Measurements from ENCODE around the gene PRKRA. TPM values are rescaled to one million over a fixed set of nuclear protein-coding genes. Genes with fewer than 3 reads are reported as not detected.

Gene PRKRA
- polyA plus RNA-seq, 1 of the 3 experiments (the other 2 are of a cell fraction): 44.3 TPM

DNA sequence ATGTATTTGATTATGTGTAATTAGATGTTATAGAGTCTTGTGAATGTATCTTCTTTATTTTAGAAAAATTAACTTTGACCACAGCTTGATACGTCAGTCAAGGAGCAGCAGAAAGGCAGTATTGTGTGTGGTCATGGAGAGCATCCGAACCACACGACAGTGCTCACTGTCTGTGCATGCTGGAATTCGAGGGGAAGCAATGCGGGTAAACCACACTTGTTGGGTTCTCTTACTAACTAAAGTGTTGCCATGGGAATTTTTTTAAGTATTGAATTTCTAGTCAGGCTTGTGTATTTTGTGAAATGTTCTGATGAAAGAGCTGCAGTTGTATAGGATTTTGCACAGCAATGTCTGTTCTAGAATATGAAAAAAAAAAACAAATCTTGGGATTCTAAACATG lies 5.0 kb upstream of the PRKRA start (continued):
- TF ChIP-seq MAX (IDR thresholded peaks at IDR 0.05; ENCODE audit: low read depth): no peak
- no peak for TF ChIP-seq POLR2AphosphoS5 (IDR thresholded peaks at IDR 0.05; ENCODE audit: low read depth, low read length)
- TF ChIP-seq, protein P1, sequence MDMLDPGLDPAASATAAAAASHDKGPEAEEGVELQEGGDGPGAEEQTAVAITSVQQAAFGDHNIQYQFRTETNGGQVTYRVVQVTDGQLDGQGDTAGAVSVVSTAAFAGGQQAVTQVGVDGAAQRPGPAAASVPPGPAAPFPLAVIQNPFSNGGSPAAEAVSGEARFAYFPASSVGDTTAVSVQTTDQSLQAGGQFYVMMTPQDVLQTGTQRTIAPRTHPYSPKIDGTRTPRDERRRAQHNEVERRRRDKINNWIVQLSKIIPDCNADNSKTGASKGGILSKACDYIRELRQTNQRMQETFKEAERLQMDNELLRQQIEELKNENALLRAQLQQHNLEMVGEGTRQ (IDR thresholded peaks at IDR 0.05; ENCODE audit: borderline replicate concordance, low read depth, low read length): no peak
- TF ChIP-seq MEF2A (IDR thresholded peaks at IDR 0.05; ENCODE audit: borderline replicate concordance, low read depth): no peak
- no peak for TF ChIP-seq SMC3 (IDR thresholded peaks at IDR 0.05; ENCODE audit: low read depth, low read length)

GRCh38 chr2:178452870-178453269 lies 1.9 kb upstream of the PRKRA start:
- CTCF ChIA-PET: interaction anchor here (2.0 kb wide), 1 partner anchor 15 kb away, joined by 5 read pairs; no protein-coding TSS in a partner anchor
- Histone ChIP-seq H3K9me3 (no peaks in the 10 kb centered on the region), H2AFZ (ENCODE audit: low read depth) (no peak overlapping the region), H3K27me3 (ENCODE audit: insufficient read depth) (no peaks in the 10 kb centered on the region), H3K4me1 (ENCODE audit: control insufficient read depth in 1 of 2, insufficient read depth in 2 of 2, low read depth in 1 of 2, low read length in 1 of 2) (peaks cover 0 to 22% of the 10 kb centered on the region in 2 experiments; a peak in 2 of 4 replicates), H3K4me3 (ENCODE audit: low read depth in 2 of 2, low read length in 1 of 2) (no peak overlapping the region), H3F3A (replicated peaks; ENCODE audit: insufficient read depth) (peaks cover 3% of the 10 kb centered on the region), H3K27ac (ENCODE audit: low read depth in 2 of 2, low read length in 1 of 2) (no peak overlapping the region), H3K79me2 (ENCODE audit: insufficient read depth) (peaks cover 28% of the 10 kb centered on the region), H3K9me2 (no peaks in the 10 kb centered on the region), H3K9ac (no peak overlapping the region), H4K20me1 (ENCODE audit: insufficient read depth) (peaks cover 21% of the 10 kb centered on the region), H3K4me2 (no peak overlapping the region), H3K36me3 (replicated peaks in 1 of 2; ENCODE audit: control insufficient read depth in 1 of 2, insufficient read depth in 2 of 2, low read length in 1 of 2) (peaks cover 4 to 13% of the 10 kb centered on the region in 2 experiments)
- POLR2A ChIA-PET: no interaction called here
- no peak for DNase-seq
- TF ChIP-seq NFIC (IDR thresholded peaks at IDR 0.05; ENCODE audit: borderline replicate concordance) (peak; percentile 21; the same call in 1 of the 2 replicates), JUND (IDR thresholded peaks at IDR 0.05) (no peak)
- 77% methylated on average over 5 of the region's 5 CpGs for WGBS (ENCODE audit: low lambda C conversion rate)

DNA sequence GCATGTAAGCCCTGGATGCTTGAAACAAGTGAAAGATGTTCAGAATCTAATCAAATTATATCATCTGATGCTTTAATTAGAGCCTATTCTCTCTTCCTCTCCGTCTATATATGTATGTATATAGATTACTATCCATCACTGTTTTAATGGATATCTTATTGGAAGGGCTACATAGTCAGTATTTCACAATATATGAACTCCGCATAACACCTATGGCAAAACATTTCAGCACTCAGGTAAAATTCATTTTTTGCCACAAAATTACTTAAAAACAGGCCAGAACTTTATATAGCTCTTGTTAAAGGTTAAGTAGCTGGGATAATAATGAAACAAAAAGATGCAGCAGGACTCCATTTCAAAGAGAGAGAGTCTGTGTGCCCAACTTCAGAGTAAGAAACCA lies 1.4 kb upstream of the PRKRA start:
- Histone ChIP-seq H3K27ac (ENCODE audit: low read depth in 2 of 2, low read length in 1 of 2) (no peak overlapping the region), H3K4me1 (ENCODE audit: control insufficient read depth in 1 of 2, insufficient read depth in 2 of 2, low read depth in 1 of 2, low read length in 1 of 2) (peaks cover 0 to 22% of the 10 kb centered on the region in 2 experiments; a peak in 2 of 4 replicates), H3K4me3 (ENCODE audit: low read depth in 2 of 2, low read length in 1 of 2) (0 out of 4 replicates have a peak overlapping the region, but pooled peaks of 1 of the 2 experiments have one; percentile 100), H3K36me3 (replicated peaks in 1 of 2; ENCODE audit: control insufficient read depth in 1 of 2, insufficient read depth in 2 of 2, low read length in 1 of 2) (peaks cover 6 to 18% of the 10 kb centered on the region in 2 experiments), H3K79me2 (ENCODE audit: insufficient read depth) (peaks cover 33% of the 10 kb centered on the region), H3K27me3 (ENCODE audit: insufficient read depth) (no peaks in the 10 kb centered on the region), H3K4me2 (no peak overlapping the region), H3K9me3 (no peaks in the 10 kb centered on the region), H3K9me2 (no peaks in the 10 kb centered on the region), H3F3A (replicated peaks; ENCODE audit: insufficient read depth) (peaks cover 3% of the 10 kb centered on the region), H4K20me1 (ENCODE audit: insufficient read depth) (peaks cover 21% of the 10 kb centered on the region), H2AFZ (ENCODE audit: low read depth) (no peak overlapping the region), H3K9ac (no peak overlapping the region)
- ChIA-PET POLR2A (interaction anchor here (1.7 kb wide), 1 partner anchor 71 kb away, joined by 12 read pairs; no protein-coding TSS in a partner anchor), CTCF (interaction anchor here (2.0 kb wide), 1 partner anchor 15 kb away, joined by 5 read pairs; no protein-coding TSS in a partner anchor)
- DNase-seq: no peak
- 94% methylated on average over 2 of the region's 2 CpGs for WGBS (ENCODE audit: low lambda C conversion rate)
- TF ChIP-seq POLR2AphosphoS5 (IDR thresholded peaks at IDR 0.05; ENCODE audit: low read depth, low read length) (no peak), MXI1 (IDR thresholded peaks at IDR 0.05; ENCODE audit: low read depth, low read length) (no peak)

DNA sequence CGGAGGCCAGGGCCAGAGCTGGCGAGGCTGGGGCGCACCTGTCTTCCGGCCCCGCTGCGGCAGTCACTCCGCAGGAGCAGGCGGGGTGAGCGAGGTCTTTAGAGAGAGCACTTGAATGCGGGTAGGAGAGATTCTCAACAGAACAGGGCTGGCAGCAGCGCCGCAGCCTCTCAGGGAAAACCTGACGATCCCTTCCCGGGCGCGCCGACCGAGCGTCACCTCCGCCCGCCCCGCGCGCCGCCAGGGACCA lies 526 bp downstream of the PRKRA start:
- H3F3A ChIP-seq (replicated peaks; ENCODE audit: insufficient read depth): peaks cover 4% of the 10 kb centered on the region
- no peaks in the 10 kb centered on the region for H3K9me3 ChIP-seq
- no peaks in the 10 kb centered on the region for H3K9me2 ChIP-seq
- ChIA-PET CTCF (interaction anchor here (1.0 to 4.0 kb wide), 2 partner anchors 29 to 36 kb away, joined by 3 to 22 read pairs; no protein-coding TSS in a partner anchor), POLR2A (interaction anchor here (0.9 to 1.8 kb wide), 8 partner anchors 9 to 73 kb away, joined by 3 to 22 read pairs (median 8); no protein-coding TSS in a partner anchor)
- peaks cover 21% of the 10 kb centered on the region for H4K20me1 ChIP-seq (ENCODE audit: insufficient read depth)
- H2AFZ ChIP-seq (ENCODE audit: low read depth): peak overlapping the region; percentile 64
- peaks cover 18 to 27% of the 10 kb centered on the region in 2 experiments for H3K36me3 ChIP-seq (replicated peaks in 1 of 2; ENCODE audit: control insufficient read depth in 1 of 2, insufficient read depth in 2 of 2, low read length in 1 of 2)
- peaks cover 0 to 22% of the 10 kb centered on the region in 2 experiments; a peak in 2 of 4 replicates for H3K4me1 ChIP-seq (ENCODE audit: control insufficient read depth in 1 of 2, insufficient read depth in 2 of 2, low read depth in 1 of 2, low read length in 1 of 2)
- H3K79me2 ChIP-seq (ENCODE audit: insufficient read depth): peaks cover 48% of the 10 kb centered on the region
- peak overlapping the region; percentile 99 for H3K4me2 ChIP-seq
- DNase-seq: no peak
- H3K27me3 ChIP-seq (ENCODE audit: insufficient read depth): no peaks in the 10 kb centered on the region
- 0% methylated on average over 1 of the region's 25 CpGs for WGBS (ENCODE audit: low lambda C conversion rate)
- H3K27ac ChIP-seq (ENCODE audit: low read depth in 2 of 2, low read length in 1 of 2): peak overlapping the region; percentile 91 to 98; a peak in 3 of 4 replicates
- peak overlapping the region; percentile 97 to 100 for H3K4me3 ChIP-seq (ENCODE audit: low read depth in 2 of 2, low read length in 1 of 2)
- H3K9ac ChIP-seq: peak overlapping the region; percentile 96
- TF ChIP-seq FOXJ3 (CRISPR knock-in tag; IDR thresholded peaks at IDR 0.05) (no peak), TEAD4 (IDR thresholded peaks at IDR 0.05; ENCODE audit: borderline replicate concordance, insufficient read depth) (no peak), MXI1 (IDR thresholded peaks at IDR 0.05; ENCODE audit: low read depth, low read length) (no peak), USF1 (IDR thresholded peaks at IDR 0.05; ENCODE audit: borderline replicate concordance, low read depth) (no peak), CHD2 (IDR thresholded peaks at IDR 0.05; ENCODE audit: low read length, partially characterized antibody) (no peak), JUND (IDR thresholded peaks at IDR 0.05) (no peak), MEF2A (IDR thresholded peaks at IDR 0.05; ENCODE audit: borderline replicate concordance, low read depth) (no peak), GABPA (IDR thresholded peaks at IDR 0.05; ENCODE audit: low read depth) (no peak), NRF1 (IDR thresholded peaks at IDR 0.05; ENCODE audit: low read depth, low read length) (no peak)
- TF ChIP-seq, protein P2, sequence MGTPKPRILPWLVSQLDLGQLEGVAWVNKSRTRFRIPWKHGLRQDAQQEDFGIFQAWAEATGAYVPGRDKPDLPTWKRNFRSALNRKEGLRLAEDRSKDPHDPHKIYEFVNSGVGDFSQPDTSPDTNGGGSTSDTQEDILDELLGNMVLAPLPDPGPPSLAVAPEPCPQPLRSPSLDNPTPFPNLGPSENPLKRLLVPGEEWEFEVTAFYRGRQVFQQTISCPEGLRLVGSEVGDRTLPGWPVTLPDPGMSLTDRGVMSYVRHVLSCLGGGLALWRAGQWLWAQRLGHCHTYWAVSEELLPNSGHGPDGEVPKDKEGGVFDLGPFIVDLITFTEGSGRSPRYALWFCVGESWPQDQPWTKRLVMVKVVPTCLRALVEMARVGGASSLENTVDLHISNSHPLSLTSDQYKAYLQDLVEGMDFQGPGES (IDR thresholded peaks at IDR 0.05; ENCODE audit: low read depth, low read length): no peak

Measured in SK-N-SH (cell line).